HG03280 (cell line): Measurements from ENCODE around the gene SBK3.
A peak's percentile ranks its signal among the peaks of the same experiment; 100 is the strongest.
"Not testable (repeated sequence)": the region's sequence is repeated elsewhere in the genome, so short reads cannot be mapped to it uniquely, and the experiment has no call there.

Source experiments
- ATAC-seq: cut with Tn5 transposase; IDR thresholded peaks from one replicate; pipeline ENCODE4 v1.9.1; 2021; ENCODE audit warnings: mild to moderate bottlenecking, moderate library complexity; ENCODE audit not compliant: unreplicated experiment

The SBK3 gene, protein sequence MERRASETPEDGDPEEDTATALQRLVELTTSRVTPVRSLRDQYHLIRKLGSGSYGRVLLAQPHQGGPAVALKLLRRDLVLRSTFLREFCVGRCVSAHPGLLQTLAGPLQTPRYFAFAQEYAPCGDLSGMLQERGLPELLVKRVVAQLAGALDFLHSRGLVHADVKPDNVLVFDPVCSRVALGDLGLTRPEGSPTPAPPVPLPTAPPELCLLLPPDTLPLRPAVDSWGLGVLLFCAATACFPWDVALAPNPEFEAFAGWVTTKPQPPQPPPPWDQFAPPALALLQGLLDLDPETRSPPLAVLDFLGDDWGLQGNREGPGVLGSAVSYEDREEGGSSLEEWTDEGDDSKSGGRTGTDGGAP

DNA sequence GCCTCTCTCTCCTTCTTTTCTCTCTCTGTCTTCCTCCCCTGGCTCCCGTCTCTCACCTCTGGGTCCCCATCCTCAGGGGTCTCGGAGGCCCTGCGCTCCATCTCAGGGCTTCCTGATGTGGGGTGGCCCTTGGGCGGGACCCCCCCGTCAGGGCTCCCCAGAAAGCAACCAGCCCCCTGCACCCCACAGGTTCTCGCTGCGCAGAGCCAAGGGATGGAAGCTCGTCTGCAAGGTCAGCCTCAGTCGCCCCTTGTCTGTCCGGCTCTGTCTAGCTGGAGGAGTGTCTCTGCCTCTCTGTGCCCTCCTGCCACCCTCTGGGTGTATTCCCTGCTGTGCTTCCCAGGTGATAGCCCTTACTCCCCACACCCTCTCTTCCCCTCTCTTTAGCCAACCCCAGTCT is at the start of gene SBK3:
Gene SBK3, minus strand, starts transcription at position 101 of the 400 bp plus-strand sequence. Its CDS starts 0 bp downstream, at position 101.
- ATAC-seq, result no peak

DNA sequence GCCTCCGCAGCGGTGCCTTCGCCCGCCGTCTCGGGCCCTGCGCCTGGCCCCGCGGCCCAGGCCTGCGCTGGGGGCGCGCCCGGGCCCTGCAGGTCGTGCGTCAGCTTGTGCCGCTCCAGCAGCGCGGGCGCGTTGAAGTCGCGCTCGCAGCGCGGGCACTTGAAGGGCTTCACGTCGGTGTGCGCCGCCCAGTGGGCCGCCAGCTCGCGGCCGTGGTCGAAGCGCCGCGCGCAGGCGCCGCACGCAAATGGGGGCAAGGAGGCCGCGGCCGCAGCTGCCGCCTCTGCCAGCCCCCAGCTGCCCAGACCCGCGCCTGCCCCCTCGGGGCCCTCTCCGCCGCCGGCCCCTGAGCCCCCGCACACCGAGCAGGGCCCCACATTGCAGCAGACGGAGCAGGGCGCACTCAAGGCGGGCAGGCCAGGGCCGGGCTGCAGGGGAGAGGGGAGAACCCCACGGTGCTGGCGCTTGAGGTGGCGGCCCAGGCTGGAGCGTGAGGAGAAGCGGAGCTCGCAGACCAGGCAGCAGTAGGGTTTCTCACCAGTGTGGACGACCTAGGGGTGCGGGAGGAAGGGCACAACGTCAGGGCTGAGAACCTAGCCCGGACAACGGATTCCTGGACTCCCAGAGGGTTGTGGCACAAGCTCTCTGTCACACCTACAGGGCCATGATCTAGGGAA is 47.9 kb upstream of the SBK3 start:
- no peak for ATAC-seq

DNA sequence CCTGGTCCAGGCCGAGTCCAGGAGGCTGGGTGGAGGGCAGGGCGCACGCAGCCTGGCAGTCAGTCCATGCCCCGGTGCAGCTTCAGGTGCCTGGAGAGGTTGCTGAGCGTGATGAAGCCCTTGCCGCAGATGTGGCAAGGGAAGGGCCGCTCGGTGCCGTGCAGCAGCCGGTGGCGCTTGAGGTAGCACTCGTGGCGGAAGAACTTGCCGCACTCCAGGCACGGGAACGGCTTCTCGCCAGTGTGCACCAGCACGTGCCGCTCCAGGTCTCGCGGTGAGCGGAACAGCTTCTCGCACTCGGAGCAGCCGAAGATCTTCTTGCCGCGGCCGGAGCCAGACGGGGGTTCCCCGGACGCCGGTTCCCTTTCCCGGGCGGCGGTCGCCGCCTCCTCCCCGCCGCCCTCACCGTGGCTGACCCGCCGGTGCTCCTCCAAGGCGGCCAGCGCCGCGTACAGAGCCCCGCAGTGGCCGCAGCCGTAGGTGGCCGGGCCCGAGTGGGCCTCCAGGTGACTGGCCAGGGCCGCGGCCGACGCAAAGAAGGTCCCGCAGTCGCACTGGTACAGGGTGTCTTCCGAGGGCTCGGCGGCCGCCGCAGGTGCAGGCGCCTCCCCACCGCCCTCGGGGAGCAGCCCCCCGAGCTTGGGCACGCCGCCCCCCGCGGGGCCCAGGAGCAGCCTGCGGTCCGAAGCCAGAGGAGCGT is 47.2 kb upstream of the SBK3 start:
- ATAC-seq, result no peak

DNA sequence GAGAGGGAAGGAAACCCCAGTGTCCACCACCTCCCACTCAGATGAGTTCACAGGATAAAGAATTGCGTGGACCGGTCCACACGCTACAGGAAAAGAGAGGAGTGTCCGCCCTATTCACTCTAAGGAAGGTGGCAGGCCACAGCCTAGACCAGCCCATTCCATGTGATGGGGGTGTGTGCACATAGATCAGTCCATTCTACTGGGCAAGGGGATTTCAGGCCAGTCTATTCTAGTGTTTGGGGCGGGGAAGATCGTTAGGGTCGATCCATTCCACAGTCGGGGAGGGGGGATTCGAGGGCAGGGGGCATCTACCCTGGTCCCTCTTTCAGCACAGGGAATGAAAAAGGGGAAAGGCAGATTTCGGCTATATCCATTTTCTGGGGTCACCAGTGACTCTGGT is 46.2 kb upstream of the SBK3 start:
- ATAC-seq, result no peak

DNA sequence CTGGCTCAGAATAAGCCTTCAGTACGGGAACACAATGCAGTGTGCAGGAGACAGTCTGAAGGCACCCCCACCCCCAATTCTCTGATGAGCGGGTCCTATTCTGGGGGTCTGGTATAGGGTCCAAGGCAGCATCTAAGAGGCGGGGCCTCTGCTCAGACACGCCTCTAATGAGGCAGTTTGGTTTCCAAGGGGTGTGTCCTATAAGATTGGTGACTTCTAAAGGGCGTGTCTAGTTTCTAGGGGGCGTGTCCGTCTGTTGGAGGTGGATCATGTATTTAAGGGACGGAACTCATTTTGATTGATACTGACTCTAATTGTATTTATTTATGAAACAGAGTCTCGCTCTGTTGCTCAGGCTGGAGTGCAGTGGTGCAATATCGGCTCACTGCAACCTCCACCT is 45.3 kb upstream of the SBK3 start:
- ATAC-seq, result no peak

DNA sequence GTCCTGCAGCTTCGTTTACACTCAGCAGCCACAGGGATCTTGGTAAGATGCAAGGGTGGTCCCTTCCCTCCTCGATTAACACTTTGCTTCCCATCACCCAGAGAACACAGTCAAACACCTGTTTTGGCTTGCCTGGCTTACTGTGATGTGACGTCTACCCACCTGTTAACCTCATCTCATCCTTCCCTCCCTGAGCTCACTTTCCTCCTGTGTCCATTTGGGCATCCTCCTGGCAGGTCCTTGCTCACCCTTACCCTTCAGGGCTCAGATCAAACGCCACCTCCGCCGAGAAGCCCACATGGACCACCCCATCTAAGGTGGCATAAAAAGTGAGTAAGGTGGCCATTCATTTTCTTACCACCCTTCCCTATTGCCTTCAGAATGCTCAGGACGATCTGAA is 44.8 kb upstream of the SBK3 start:
- no peak for ATAC-seq

DNA sequence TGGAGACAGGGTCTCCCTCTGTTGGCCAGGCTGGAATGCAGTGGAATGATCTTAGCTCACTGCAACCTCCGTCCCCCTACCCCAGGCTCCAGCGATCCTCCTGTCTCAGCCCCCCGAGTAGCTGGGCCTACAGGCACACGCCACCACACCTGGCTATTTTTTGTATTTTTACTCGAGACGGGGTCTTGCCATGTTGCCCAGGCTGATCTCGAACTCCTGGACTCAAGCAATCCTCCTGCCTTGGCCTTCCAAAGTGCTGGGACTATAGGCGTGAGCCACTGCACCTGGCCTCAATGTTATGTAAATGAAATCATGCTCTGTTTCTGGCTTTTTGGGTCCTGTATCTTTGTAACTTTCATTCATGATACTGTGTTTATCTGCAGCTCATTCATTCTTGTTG is 43.4 kb upstream of the SBK3 start:
- ATAC-seq, result no peak

DNA sequence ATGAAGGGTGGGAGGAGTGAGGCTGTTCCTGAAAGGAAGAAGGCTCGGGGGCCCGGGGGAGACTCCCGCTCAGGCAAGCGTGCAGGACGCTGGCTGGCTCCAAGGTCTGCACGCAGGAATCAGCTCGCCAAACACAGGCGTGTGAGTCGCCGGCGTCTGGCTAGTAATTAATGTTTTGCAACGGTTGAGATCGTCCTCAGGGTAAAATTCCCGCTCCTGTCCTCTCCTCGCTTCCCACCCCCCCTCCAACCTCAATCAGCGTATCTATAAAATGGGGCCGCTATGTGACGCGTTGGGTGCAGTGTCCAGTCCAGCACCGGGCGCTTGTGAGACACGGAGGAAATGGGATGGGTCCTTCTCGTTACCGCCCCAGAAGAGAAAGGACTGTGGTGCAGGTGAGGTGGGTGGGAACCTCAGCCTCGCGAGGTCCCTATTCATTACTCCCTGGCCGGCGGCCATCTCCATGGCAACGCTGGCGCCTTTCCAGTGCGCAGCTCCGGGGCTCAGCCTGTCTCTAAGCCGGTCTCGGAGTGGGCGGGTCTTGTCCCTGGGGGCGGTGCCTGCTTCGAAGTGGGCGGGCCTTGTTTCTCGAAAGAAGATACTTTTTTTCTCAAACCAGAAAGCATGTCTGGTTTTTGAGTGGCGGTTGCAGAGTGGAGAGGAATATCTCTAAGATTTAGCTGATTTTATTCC is 41.8 kb upstream of the SBK3 start:
- ATAC-seq, result peak; percentile 84

DNA sequence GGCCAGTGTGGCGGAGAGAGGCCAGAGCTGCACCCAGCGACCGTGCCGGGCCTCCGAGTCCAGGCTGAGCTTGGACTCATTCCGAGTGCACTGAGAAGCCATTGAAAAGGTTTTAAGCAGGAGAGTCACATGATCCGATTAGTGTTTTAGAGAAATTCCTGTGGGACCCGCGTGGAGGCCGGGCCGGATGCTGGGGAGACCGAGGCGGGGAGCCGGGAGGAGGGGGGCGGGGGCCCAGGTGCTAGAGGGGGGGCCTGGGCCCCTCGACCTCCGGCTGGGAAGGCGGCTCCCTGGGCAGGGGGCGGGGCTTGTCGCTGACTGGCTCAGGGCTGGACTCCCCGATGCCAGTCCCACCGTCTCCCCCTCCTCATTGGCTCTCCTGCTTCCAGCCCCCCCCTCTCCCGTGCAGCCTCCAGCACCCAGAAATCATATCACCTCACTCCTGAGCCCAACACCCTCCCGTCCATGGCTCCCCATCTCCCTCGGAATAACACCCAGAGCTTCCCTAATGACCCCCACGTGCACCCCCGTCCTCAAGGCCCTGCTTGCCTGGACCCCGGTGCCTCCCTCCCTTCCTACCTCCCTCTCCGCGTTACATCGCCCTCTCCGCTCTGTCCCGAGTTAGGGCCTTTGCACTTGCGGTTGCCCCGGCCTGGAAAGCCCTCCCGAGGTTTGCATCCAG is 40.5 kb upstream of the SBK3 start:
- no peak for ATAC-seq

DNA sequence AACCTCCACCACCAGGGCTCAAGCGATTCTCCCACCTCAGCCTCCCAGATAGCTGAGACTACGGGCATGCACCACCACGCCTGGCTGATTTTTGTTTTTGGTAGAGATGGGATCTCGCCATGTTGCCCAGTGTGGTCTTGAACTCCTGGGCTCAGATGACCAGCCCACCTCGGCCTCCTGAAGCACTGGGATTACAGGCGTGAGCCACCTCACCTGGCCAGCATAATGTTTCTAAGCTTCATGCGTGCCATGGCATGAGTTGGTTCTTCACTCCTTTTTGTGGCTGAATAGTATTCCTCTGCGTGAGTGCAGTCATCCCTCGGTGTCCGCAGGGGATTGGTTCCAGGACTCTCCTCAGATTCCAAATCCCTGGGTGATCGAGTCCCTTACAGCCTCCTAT is 39.5 kb upstream of the SBK3 start:
- no peak for ATAC-seq

DNA sequence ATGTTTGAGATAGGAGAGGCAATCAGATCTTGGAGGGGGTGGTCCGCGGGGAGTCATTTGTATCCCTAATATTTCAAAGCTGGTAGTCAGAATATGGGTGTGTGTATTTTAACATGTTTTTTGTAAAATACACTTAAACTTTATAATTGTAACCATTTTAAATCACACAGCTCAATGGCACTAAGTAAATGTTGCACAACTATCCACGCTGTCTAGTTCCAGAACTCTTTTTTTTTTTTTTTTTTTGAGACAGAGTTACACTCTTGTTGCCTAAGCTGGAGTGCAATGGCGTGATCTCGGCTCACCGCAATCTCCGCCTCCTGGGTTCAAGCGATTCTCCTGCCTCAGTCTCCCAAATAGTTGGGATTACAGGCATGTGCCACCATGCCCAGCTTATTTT is 38.6 kb upstream of the SBK3 start:
- ATAC-seq, result not testable (repeated sequence)

DNA sequence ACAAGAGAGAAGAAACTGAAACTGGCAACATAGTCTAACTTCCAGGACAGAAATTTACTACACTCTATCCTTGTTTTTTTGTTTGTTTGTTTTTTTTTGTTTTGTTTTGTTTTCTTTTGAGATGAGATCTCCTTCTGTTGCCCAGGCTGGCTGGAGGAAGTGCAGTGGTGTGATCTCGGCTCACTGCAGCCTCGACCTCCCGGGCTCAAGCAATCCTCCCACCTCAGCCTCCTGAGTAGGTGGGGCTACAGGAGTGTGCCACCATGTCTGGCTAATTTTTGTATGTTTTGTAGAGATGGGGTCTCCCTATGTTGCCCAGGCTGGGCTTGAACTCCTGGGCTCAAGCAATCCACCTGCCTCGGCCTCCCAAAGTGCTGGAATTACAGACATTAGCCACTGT is 36.9 kb upstream of the SBK3 start:
- not testable (repeated sequence) for ATAC-seq

DNA sequence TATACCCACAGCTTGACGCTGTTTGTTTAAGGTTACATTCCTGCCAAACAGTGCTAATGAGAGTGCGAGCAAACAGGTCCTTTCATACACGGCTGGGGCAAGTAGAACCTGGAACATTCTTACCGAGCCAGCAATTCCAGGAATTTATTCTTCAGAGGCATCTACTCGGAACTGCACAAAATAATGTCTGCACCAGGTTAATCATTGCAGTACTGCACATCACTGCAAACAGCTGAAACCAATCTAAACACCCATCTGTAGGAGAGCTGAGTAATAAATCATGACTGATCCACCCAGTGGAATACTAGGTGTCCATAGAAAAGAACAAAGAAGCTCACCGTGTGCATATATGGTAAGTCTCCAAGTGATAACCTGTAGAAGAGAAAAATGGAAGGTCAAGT is 36.5 kb upstream of the SBK3 start:
- no peak for ATAC-seq

DNA sequence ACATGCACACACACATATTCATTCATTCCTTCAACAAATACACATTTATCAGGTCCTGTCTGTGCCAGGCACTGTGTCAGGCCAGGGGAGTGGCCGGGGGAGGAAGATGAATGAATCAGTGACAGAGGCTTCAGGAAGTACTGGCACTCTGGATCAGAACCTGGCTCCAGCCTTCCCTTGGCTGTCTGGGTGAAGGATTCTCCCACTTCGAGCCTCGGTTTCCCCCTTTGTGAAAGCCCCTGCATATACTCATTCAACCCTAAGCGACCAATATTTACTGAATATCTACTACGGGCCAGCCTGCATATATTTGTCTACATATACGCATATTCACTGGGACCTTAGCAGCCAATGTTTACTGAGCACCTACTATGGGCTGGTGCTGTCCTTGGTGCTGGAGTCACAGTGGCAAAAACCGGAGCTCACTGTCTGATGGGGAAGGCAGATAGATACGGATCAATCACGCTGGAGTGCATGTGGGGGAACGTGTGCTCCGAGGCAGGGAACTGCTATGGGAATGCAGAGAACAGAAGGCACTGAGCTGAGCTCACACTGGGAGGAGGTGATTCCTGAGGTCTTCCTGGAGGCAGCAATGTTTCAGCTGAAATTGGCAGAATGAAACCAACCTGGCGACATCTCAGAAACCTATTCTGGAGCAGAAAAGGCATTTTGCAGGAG is 35.9 kb upstream of the SBK3 start:
- ATAC-seq, result no peak

DNA sequence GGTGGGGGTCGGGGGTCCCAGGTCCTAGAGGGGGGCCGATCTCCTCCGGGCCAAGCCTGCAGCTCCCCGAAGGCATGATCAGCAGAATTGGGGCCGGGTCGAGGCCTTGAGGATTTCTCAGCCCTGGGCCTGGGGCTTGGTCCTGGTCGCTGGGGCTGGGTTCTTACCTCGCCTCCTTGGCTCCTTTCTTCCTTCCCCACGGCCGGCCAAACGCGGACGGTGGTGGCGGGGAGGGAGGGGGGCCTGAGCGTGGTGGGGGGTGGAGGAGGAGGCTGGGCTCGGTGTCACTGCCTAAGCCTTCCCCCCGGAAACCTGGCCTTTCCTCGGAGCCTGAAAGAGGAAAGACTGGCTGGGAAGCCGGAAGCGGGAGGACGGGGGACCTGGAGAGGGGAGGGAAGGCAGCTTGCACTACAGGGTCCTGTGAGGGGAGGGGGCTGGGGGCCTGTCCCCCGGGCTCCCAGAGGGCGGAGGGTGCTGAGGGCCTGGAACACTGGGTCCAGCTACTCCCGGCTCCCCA is 35.3 kb upstream of the SBK3 start, which contains the start of gene ZNF579:
Gene ZNF579, minus strand, starts transcription at position 221 of the 517 bp plus-strand sequence. CDS start 1,209 bp downstream, outside the sequence.
- ATAC-seq, result no peak

DNA sequence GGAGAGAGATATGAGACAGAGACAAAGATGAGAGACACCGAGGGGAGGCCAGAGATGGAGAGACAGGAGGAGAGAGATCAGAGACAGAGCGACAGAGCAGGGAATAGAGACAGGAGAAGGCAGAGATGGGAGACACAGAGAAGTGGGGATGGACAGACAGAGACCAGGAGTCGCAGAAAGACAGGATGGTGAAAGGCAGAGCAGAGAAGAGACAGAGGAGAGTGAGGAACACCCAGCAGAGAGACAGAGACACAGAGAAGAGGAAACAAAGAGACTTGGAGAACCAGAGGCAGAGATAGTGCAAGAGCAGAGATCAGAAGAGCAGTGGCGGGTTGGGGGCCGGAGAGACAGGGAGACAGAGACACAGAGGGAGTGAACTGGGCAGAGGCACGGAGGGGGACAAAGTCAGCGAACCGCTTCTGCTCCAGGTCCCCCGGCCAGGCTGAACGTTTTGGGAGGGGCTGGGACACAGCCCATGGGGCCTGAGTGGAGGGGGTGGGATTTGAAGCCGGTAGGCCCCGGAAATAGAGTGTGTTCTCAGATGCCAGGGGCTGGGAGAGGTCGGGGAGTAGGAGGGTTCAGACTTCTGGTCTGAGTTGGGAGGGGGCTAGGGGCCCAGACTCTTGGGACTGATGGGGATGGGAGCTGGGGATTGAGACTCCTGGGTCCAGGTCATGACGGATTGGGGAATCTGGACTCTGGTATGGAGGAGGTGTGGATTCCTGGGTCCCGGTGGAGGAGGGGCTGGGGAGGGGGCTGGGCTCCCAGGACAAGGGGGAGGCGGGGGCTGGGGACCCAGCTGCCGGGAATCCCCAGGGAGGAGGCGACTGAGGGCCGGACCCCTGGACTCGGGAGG is 34.7 kb upstream of the SBK3 start:
- ATAC-seq, result no peak

DNA sequence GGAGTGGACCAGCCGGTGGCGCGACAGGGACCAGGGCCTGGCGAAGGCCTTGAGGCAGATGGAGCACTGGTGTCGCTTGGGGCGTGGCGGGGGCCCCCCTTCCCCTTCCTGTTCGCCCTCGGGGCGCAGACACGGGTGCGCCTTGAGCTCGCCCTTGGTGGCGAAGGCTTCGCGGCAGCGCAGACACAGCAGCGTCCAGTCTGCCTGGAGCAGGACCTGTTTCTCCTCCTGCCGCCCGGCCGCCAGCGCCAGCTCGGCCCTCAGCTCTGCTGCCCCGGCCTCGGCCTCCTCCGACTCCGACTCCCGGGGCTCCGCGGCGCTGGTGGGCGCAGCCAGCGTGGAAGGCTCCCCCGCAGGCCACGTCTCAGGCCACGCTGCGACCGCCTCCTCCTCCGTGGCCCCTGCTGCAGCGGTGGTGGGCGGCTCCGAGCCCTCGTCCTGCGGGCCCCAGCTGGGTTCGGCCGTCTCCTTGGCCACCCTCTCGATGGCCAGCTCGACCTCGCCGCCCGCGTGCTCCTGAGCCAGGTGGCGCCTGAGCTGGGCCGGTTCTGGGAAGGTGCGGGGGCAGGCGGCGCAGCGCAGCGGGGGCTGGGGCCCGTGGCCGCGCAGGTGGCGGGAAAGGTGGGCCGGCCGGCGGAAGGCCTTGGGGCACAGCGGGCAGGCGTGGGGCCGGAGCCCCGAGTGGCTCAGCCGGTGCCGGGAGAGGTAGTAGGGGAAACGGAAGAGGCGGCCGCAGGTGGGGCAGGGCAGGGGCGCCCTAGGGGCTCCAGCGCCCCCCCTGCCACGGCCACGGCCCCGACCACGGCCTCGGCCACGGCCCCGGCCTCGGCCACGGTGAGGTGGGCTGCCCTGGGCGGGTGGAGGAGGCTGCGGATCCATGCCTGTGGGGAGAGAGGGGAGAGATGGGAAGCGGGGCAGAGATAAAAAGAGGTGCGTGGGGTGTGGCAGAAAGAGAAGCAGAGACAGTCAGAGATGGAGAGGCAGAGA is 33.7 kb upstream of the SBK3 start:
- ATAC-seq, result no peak
